Measurements from ENCODE around the gene ARMC8.

ARMC8 gene

DNA sequence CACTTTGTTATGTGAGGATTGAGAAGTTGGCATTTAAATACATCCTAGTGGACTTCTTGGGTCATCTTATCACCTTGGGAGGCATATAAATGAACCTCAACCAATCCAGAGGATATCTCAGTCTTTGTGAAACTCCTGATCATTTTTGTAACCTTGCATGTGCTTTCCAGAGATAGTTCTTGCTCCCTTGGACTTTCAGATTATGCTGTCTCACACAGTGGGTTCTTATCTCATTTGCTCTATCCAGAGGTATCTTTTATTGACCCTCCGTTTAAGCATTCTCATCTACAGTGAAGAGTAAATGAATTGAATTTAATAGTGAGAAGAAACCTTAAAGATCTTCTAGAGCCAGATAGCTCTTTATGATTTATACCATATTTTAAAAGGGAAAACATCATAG lies 10.4 kb downstream of the ARMC8 start:
- DNase-seq (ENCODE audit: low read depth): no peak
- no peak overlapping the region for H3K4me3 ChIP-seq (ENCODE audit: low read depth, low read length)
- TF ChIP-seq, protein P1, sequence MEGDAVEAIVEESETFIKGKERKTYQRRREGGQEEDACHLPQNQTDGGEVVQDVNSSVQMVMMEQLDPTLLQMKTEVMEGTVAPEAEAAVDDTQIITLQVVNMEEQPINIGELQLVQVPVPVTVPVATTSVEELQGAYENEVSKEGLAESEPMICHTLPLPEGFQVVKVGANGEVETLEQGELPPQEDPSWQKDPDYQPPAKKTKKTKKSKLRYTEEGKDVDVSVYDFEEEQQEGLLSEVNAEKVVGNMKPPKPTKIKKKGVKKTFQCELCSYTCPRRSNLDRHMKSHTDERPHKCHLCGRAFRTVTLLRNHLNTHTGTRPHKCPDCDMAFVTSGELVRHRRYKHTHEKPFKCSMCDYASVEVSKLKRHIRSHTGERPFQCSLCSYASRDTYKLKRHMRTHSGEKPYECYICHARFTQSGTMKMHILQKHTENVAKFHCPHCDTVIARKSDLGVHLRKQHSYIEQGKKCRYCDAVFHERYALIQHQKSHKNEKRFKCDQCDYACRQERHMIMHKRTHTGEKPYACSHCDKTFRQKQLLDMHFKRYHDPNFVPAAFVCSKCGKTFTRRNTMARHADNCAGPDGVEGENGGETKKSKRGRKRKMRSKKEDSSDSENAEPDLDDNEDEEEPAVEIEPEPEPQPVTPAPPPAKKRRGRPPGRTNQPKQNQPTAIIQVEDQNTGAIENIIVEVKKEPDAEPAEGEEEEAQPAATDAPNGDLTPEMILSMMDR (IDR thresholded peaks at IDR 0.05; ENCODE audit: control insufficient read depth, extremely low read depth, insufficient read depth): no peak

- no peak for DNase-seq (ENCODE audit: low read depth)
- TF ChIP-seq, protein P1 (IDR thresholded peaks at IDR 0.05; ENCODE audit: control insufficient read depth, extremely low read depth, insufficient read depth): no peak
- H3K4me3 ChIP-seq (ENCODE audit: low read depth, low read length): no peak overlapping the region
Observed at GRCh38 chr3:138199851-138200250, 12.8 kb downstream of the ARMC8 start.

- DNase-seq (ENCODE audit: low read depth): no peak
- H3K4me3 ChIP-seq (ENCODE audit: low read depth, low read length): no peak overlapping the region
- TF ChIP-seq, protein P1 (IDR thresholded peaks at IDR 0.05; ENCODE audit: control insufficient read depth, extremely low read depth, insufficient read depth): no peak
Observed at GRCh38 chr3:138200424-138200823, 13.3 kb downstream of the ARMC8 start.

GRCh38 chr3:138202945-138203701 lies 16.0 kb downstream of the ARMC8 start:
- no peak for DNase-seq (ENCODE audit: low read depth)
- no peak overlapping the region for H3K4me3 ChIP-seq (ENCODE audit: low read depth, low read length)
- TF ChIP-seq, protein P1 (IDR thresholded peaks at IDR 0.05; ENCODE audit: control insufficient read depth, extremely low read depth, insufficient read depth): no peak

- H3K4me3 ChIP-seq (ENCODE audit: low read depth, low read length): no peak overlapping the region
- DNase-seq (ENCODE audit: low read depth): no peak
- TF ChIP-seq, protein P1 (IDR thresholded peaks at IDR 0.05; ENCODE audit: control insufficient read depth, extremely low read depth, insufficient read depth): no peak
Observed at GRCh38 chr3:138203938-138204337, 16.8 kb downstream of the ARMC8 start.

DNA sequence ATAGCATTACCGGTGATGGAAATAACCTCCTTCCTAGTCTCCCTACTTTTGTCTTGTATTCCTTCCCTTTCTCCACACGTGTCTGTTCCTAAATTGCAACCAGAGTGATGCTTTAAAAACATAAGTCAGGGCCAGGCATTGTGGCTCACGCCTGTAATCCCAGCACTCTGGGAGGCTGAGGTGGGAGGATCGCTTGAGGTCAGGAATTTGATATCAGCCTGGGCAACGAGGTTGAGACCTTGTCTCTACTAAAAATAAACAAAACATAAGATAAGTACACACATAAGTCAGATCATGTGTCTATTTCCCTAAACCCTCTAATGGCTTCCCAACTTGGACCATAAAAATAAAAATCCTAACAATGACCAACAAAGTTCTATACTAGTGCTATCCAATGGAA lies 18.4 kb downstream of the ARMC8 start:
- no peak for DNase-seq (ENCODE audit: low read depth)
- H3K4me3 ChIP-seq (ENCODE audit: low read depth, low read length): no peak overlapping the region
- TF ChIP-seq, protein P1 (IDR thresholded peaks at IDR 0.05; ENCODE audit: control insufficient read depth, extremely low read depth, insufficient read depth): no peak

DNA sequence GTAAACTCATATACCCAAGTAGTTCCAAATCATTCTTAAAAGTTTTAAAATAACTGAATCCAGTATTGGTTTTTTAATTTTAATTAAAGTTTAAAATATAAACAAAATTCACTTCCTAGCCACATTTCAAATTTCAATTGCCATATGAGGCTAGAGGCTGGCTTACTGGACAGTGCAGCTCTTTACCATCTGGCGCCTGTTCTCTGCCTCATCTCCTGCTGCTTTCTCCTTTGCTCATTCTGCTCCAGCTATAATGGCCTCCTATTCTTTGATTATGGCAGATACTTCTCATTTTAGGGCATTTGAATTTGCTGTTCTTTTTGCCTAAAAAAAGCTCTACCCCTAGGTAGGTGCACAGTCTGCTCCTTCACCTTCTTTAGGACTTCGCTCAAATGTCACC lies 19.1 kb downstream of the ARMC8 start:
- TF ChIP-seq, protein P1 (IDR thresholded peaks at IDR 0.05; ENCODE audit: control insufficient read depth, extremely low read depth, insufficient read depth): no peak
- no peak overlapping the region for H3K4me3 ChIP-seq (ENCODE audit: low read depth, low read length)
- no peak for DNase-seq (ENCODE audit: low read depth)
